ENCODE results near the gene ADCY4.
"Not testable (repeated sequence)": the region's sequence is repeated elsewhere in the genome, so short reads cannot be mapped to it uniquely, and the experiment has no call there.

The ADCY4 gene

GRCh38 chr14:24338843-24339242, 4.0 kb upstream of the ADCY4 start:
- no peak for DNase-seq (ENCODE audit: low spot score)

DNA sequence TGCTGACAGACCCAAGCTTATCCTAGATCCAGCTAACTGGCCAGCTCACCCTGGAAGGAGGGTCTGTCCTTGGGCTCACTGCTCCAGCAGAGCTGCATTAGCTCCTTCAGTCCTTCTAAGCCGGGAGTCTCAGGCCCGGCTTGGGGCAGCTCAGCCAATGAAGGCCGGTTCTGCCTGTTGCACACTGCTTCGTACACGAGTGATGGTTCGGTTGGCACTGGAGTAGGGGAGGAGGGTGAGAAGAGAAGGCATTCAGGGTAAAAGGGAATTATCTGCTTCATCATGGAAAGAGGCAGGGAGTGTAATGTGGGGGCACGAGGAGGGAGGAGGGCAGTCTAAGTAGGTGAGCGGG, 2.9 kb upstream of the ADCY4 start:
- no peak for DNase-seq (ENCODE audit: low spot score)

DNA sequence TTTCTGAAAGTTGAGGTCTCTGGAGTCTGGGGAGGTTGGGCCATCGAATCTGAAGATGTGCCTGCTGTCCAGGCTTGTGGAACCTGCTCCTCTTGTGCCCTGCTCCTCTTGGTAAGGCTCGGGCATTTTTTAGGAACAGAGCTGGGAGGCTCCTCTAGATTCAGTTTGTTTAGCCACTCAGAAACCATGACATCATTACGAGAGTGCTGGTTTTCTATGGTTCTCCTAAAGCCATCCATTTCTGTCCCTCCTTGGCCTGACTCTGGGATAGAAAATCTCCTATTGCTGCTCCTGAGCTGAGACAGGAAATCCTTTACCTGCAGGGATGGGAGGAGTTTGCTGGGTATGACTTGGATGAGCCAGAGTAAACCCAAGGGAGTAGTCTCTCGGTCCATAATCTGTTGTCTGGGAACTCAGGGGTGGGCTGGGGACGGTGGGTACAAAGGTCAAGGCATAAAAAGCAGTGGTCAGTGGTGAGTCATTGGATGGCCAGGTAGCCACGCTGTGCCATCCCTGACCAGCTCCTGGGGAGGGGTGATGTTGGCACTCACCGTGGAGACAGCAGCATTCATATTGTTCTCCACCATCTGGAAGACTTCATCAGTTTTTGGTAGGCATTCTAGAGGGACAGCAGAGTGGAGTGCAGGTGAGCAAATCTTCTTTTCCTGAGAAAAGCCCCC, 2.4 kb upstream of the ADCY4 start:
- DNase-seq (ENCODE audit: low spot score): no peak

DNA sequence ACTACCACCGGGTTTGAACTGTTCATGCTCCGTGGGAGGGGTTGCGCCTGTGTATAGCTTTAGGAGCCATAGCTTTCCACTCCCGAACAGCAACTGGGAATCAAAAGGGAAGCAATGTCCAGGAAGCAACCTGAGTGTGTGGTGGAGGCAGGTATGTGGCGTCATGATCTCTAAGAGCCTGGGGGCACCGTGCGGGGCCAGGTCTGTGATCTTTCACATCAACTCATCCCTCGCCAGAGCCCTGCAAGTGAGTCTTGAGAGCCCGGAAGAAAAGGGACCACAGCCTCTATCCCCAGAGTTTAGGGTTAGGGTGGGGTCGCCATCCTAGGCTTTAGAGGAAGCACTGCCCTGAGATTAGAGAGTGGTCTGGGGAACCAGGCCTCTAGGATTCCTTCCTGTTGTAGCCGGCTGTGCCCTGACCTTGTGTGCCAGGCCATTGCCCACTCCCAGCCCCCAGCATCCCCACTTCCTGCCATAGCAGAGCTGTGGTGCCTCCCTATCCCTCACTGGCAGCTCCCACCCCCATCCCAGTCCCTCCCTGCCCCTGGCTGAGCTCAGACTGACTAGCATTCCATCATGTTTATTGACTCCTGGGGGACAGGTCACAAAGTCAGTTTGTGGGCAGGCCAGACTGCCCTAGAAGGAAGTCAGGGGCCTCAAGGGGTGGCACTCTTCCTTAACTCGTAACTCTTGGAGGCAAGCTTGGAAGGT, 745 bp upstream of the ADCY4 start:
- no peak for DNase-seq (ENCODE audit: low spot score)

DNA sequence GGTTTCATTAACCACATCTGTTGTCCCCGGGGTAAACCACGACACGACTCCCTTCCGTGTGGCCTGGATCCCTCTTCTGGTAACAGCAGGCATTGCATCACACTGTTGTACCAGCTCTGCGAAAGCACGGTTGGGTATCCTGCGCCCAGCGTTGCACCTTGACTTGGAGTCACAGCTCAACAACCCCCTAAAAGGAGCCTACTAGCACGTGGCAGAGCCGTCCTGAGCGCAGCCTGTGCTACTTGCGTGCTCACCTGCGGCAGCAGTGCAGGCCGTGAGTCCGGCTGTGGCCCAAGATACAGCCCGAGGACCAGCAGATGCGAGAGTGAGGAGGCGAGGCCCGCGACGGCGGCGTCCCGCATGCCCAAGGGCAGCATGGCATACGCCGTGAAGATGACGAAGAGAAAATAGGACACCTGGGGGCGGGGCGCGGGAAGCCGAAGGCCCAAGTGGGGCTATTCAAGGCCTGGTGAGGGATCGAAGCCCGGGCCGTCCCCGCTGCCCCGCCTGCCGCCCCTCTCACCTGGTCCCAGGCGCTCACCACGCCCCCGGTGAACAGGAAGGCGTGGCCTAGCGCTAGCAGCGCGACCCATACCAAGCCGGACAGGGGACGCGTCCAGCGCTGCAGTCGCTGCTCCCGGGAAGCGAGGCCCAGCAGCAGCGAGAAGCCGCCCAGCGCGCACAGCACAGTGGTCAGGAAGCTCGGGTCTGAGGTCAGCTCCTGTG, 2.4 kb downstream of the ADCY4 start:
- peak; percentile 23 for DNase-seq (ENCODE audit: low spot score)

- no peak for DNase-seq (ENCODE audit: low spot score)
These were observed 3.1 kb downstream of the ADCY4 start for GRCh38 chr14:24331731-24332267.

DNA sequence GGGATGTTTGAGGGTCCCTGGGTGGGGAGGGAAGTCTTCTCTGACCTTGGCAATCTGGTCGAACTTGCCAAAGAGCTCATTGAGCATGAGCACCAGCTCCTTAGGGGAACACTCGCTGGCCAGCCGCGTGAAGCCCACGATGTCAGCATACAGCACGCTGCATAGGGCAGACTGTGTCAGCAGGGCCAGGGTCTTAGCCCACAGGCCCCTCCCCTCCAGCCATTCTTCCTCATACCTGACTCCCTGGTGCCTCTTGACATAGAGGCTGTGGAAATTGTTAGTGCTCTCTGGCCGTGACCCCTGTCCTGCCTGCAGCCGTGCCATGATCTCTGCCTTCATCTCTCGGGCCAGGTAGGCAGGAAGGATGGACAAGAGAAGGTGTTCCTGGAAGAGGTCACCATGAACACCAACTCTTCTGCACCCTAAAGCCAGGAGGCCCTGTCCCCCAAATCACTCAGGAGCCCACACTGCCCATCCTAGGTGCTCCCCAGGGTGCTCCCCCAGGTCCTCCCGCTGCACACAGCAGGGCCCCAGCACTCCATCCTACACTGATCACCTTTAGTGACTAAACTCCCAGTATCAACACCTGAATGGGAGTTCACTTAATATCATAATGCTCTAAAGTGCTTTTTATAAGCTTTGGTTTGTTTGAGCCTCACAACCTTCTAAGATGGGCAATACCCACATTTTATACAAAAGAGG, 3.7 kb downstream of the ADCY4 start:
- no peak for DNase-seq (ENCODE audit: low spot score)

GRCh38 chr14:24329736-24330135, 5.1 kb downstream of the ADCY4 start:
- no peak for DNase-seq (ENCODE audit: low spot score)

GRCh38 chr14:24329073-24329663, 5.7 kb downstream of the ADCY4 start:
- no peak for DNase-seq (ENCODE audit: low spot score)

DNA sequence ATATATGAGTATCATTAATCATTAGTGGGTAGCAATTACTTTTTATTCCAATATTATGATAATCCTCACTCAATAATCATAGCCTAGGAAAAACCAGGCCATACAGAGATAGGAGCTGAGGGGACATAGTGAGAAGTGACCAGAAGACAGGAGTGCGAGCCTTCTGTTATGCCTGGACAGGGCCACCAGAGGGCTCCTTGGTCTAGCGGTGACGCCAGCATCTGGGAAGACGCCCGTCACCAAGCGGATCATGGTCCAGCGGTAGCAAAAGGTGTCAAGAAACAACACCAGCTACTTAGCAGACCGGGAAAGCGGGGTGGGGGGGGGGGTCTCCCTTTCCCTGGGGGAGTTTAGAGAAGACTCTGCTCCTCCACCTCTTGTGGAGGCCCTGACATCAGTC, 7.0 kb downstream of the ADCY4 start:
- DNase-seq (ENCODE audit: low spot score): not testable (repeated sequence)

DNA sequence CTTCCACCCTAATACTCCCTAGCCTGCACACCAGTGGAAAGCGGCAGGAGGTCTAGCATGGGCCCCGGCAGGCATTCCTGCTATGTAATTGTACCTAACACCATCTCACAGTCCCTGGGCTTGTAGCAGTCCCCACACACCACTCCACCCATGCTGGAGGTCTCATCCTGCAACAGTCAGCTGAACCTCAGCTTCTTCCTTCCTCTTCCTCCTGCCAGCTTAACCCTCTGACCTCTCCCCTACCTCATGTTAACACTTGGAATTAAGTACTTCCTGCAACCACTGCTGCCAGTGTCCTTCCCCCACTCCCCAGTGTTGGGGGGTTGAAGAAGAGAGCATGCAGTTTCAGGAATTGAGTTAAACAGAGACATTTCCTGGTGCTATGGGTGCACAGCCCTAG, 7.6 kb downstream of the ADCY4 start:
- no peak for DNase-seq (ENCODE audit: low spot score)

GRCh38 chr14:24325963-24326362, 8.9 kb downstream of the ADCY4 start:
- no peak for DNase-seq (ENCODE audit: low spot score)

DNA sequence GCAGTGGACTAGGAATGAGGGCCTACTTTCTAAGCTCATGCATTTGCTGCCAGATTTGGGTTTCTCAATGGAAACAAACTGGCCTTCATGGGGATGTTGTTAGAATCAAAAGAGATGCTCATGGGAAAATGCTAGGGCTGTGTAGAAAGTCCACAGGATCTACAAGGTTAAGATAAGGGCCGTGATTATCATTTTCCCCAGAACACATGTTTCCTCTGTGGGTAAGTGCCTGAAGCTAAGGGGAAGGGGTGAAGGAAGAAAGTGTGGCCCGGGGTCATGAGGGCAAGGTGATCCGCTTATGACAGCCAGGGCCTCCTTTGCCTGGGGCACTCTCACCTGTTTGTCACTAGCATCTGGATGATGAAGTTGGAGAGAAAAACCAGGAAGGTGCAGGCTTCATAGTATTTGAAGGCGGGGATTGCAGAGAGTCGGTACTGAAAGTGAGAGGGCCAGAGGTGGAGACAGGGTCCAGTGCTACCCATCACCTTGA, 9.8 kb downstream of the ADCY4 start:
- DNase-seq (ENCODE audit: low spot score): no peak

DNA sequence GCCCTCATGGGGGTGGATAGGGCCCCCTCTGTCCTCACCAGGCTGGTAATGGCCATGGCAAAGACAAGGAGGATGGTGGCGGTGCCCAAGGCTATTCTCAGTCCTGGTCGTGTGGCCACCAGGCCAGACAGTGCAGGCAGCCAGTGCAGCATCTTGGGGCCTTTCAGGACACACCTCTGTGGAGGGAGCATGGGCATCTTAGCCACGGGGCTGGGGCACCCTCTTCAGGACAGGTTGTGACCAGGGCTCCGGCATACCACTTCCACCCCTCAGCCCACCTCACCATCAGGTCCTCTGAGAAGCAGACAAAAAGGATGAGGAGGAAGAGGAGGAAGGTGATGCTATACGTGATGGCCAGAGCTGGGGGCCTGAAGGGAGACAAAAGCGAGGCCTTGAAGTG, 10.8 kb downstream of the ADCY4 start:
- DNase-seq (ENCODE audit: low spot score): no peak

DNA sequence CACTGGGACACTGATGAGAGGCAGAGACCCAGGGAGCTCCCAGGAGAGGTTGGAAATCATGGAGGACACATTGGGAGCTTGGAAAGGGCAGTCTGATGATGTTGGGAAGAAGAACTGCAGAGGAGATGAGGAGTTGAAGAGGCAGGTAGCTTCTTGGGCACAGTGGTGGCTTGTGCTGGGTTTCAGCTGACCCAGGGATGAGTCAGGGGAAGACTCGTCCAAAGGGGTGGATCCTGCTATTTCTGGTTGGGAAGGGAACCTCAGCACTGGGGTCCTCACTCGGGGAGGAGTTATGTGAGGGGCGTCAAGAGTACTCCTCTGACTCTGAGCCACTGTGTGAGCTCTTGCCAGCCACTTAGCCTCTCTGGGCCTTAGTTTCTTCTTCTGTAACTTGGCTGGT, 11.5 kb downstream of the ADCY4 start:
- DNase-seq (ENCODE audit: low spot score): no peak

DNA sequence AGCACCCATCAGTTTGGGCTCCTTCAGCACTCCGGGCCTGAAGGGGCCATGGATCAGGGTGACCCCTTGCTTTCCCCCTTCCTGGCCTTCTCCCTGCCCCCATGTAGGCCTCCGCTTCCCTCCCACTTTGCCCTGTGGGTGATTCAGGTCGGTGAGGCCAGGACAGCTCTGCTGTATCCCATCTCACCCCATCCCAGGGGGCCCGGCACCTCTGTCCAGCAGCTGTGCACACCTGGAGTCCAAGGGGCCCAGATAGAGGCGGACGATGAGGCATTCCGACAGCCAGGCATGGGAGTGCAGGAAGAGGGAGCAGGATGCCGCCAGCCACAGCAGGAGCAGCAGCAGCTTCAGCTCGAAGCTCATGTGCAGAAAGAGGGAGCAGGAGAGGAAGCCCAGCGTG, 12.2 kb downstream of the ADCY4 start:
- DNase-seq (ENCODE audit: low spot score): no peak

- DNase-seq (ENCODE audit: low spot score): no peak
These were observed 13.5 kb downstream of the ADCY4 start for GRCh38 chr14:24321212-24321975.

GRCh38 chr14:24317141-24317928, 17.5 kb downstream of the ADCY4 start:
- peak; percentile 42 for DNase-seq (ENCODE audit: low spot score)

- DNase-seq (ENCODE audit: low spot score): no peak
These were observed 18.3 kb downstream of the ADCY4 start for GRCh38 chr14:24316597-24316950.
